Measurements from ENCODE around the gene POLR2H. TPM values are rescaled to one million over a fixed set of nuclear protein-coding genes. Genes with fewer than 3 reads are reported as not detected.

POLR2H gene
- polyA plus RNA-seq, 1 experiment = 72.0 TPM

DNA sequence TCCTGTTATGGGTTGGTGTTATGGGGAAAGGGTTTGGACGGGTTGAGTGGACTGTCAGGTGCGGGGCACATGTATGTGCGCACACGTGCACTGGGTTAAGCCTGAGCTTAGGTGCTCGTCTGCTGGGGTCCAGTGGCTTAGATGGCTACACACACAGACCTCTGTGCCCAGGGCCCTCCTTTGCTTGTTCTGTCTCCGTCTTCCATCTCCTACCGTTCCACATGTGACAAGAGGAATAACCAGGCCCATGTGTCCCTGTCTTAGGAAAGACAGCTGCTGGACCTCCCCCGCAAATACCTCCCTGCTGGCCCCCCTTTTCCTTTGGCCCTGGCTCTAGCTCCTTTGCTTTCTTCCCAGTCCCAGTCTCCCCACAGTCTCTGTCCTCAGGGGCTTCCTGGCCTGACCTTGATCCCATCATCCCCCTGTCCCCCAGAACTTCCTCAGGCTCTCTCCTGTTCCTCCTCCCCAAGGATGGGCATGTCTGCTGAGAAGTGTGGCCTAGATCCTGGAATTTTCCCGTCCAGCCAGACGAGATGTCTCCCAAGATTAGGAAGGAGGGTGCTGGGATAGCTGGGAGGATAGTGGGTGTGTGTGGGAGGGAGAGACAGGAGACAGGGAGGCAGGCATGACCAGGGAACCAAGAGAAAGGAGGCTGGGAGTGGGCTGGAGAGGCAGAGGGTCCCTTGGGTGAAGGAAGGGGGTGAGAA lies 17.3 kb downstream of the POLR2H start:
- no peak for TF ChIP-seq CTCF (IDR thresholded peaks at IDR 0.05; ENCODE audit: insufficient read depth, low read depth, low read length)
- ChIA-PET POLR2A (interaction anchor here (1.0 kb wide), 1 partner anchor 20 kb away, joined by 6 read pairs; no protein-coding TSS in a partner anchor), CTCF (interaction anchor here (0.8 to 1.5 kb wide), 2 partner anchors 9 to 135 kb away, joined by 3 to 6 read pairs; no protein-coding TSS in a partner anchor)
- Histone ChIP-seq H3K4me3 (ENCODE audit: low read depth, low read length) (no peak overlapping the region), H3K36me3 (ENCODE audit: control insufficient read depth, insufficient read depth, low read length) (no peaks in the 10 kb centered on the region), H3K27me3 (ENCODE audit: control insufficient read depth, insufficient read depth, low read length) (peaks cover 19% of the 10 kb centered on the region)
- no peak for DNase-seq (ENCODE audit: low read depth)

- POLR2A ChIA-PET = interaction anchor here (1.0 kb wide), 1 partner anchor 20 kb away, joined by 6 read pairs; no protein-coding TSS in a partner anchor
- H3K4me3 ChIP-seq (ENCODE audit: low read depth, low read length) = peak within 1 kb of the TSS; percentile 32
- no peak for DNase-seq (ENCODE audit: low read depth)
- CTCF ChIA-PET = interaction anchor here (1.0 to 1.5 kb wide), 2 partner anchors 10 to 134 kb away, joined by 3 to 6 read pairs; no protein-coding TSS in a partner anchor
- H3K36me3 ChIP-seq (ENCODE audit: control insufficient read depth, insufficient read depth, low read length) = no peaks in the 10 kb centered on the region
- TF ChIP-seq CTCF (IDR thresholded peaks at IDR 0.05; ENCODE audit: insufficient read depth, low read depth, low read length) = no peak
- peaks cover 19% of the 10 kb centered on the region for H3K27me3 ChIP-seq (ENCODE audit: control insufficient read depth, insufficient read depth, low read length)
Observed at GRCh38 chr3:184379358-184380184, 18.1 kb downstream of the POLR2H start, which contains the start of gene CHRD. TSS of gene CHRD (plus strand) at chr3:184380054. CDS start at chr3:184380319, 265 bp downstream.

DNA sequence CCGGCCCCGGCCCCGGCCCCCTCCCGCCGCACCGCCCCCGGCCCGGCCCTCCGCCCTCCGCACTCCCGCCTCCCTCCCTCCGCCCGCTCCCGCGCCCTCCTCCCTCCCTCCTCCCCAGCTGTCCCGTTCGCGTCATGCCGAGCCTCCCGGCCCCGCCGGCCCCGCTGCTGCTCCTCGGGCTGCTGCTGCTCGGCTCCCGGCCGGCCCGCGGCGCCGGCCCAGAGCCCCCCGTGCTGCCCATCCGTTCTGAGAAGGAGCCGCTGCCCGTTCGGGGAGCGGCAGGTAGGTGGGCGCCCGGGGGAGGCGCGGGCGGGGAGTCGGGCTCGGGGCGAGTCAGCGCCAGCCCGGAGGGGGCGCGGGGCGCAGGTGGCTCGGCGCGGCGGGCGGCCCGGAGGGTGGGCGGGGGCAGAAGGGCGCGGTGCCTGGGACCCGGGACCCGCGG lies 18.7 kb downstream of the POLR2H start:
- Histone ChIP-seq H3K36me3 (ENCODE audit: control insufficient read depth, insufficient read depth, low read length) (no peaks in the 10 kb centered on the region), H3K27me3 (ENCODE audit: control insufficient read depth, insufficient read depth, low read length) (peaks cover 19% of the 10 kb centered on the region), H3K4me3 (ENCODE audit: low read depth, low read length) (peak overlapping the region; percentile 32)
- CTCF ChIA-PET = interaction anchor here (1.0 kb wide), 1 partner anchor 11 kb away, joined by 3 read pairs; no protein-coding TSS in a partner anchor
- DNase-seq (ENCODE audit: low read depth) = no peak
- POLR2A ChIA-PET = interaction anchor here (1.3 kb wide), 1 partner anchor 8 kb away, joined by 3 read pairs; no protein-coding TSS in a partner anchor
- TF ChIP-seq CTCF (IDR thresholded peaks at IDR 0.05; ENCODE audit: insufficient read depth, low read depth, low read length) = no peak

DNA sequence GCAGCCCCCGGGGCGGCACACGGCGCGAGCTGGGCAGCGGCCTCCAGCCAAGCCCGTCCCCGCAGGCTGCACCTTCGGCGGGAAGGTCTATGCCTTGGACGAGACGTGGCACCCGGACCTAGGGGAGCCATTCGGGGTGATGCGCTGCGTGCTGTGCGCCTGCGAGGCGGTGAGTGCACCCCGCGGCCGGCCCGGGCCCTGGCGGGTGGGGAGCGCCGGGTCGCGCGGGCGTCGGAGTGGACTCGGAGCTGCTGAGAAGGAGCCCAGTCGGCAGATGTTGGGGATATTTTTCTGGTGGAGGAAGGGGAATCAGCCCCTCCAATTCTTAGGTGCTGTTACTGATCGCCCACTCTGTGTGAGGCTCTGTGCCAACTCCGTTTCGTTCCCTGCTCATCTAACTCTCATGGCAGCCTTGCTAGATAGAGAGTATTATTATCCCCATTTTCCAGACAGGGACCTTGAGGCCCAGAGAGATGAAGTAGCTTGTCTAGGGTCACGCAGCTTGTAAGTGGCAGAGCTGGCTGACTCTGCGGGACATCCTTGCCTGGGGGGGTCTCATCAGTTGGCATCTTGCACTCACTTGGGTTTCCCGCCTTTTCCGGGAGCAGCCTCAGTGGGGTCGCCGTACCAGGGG lies 19.2 kb downstream of the POLR2H start:
- no peak for TF ChIP-seq CTCF (IDR thresholded peaks at IDR 0.05; ENCODE audit: insufficient read depth, low read depth, low read length)
- peaks cover 19% of the 10 kb centered on the region for H3K27me3 ChIP-seq (ENCODE audit: control insufficient read depth, insufficient read depth, low read length)
- CTCF ChIA-PET = interaction anchor here (1.3 kb wide), 1 partner anchor 9 kb away, joined by 7 read pairs; no protein-coding TSS in a partner anchor
- DNase-seq (ENCODE audit: low read depth) = no peak
- no peaks in the 10 kb centered on the region for H3K36me3 ChIP-seq (ENCODE audit: control insufficient read depth, insufficient read depth, low read length)
- POLR2A ChIA-PET = interaction anchor here (1.3 kb wide), 1 partner anchor 9 kb away, joined by 3 read pairs; no protein-coding TSS in a partner anchor
- H3K4me3 ChIP-seq (ENCODE audit: low read depth, low read length) = no peak overlapping the region; the same call in 1 of the 2 replicates
